Panc1 (cell line): ENCODE data around the gene SPEM1. TPM values are rescaled to one million over a fixed set of nuclear protein-coding genes. Genes with fewer than 3 reads are reported as not detected.

Experiments
- ATAC-seq: fragments of 200-7000 bp; cut with Tn5 transposase; 2 replicates; pipeline ENCODE4 v1.9.1; 2020; ENCODE audit warnings: mild to moderate bottlenecking, moderate library complexity
- BruUV-seq: library from RNA; stranded (reverse); fragments of 400-500 nt; replicated peaks from 2 replicates; lab custom pipeline; 2021; lab: Mats Ljungman, UMichigan
- CTCF ChIA-PET: fragments of 300-600 bp; sonication (Branson Sonifier 250); formaldehyde crosslinking; loops from one replicate; lab custom pipeline; 2022; ENCODE audit warnings: antibody characterized with exemption; lab: Charles Lee
- POLR2A ChIA-PET: fragments of 300-600 bp; sonication (Branson Sonifier 250); formaldehyde crosslinking; loops from one replicate; lab custom pipeline; 2022; ENCODE audit warnings: antibody characterized with exemption; lab: Charles Lee
- DNase-seq: peaks from one replicate; pipeline ENCODE4 v3.0.0-alpha.2; 2010; ENCODE audit warnings: low read depth, low spot score
- H3K27ac ChIP-seq: 2 replicates; pipeline ENCODE4 v1.5.1; 2011; ENCODE audit warnings: mild to moderate bottlenecking, low read length, inconsistent platforms
- H3K27me3 ChIP-seq: fragments of 200-500 bp; sonication (Bioruptor generic); 2 replicates; pipeline ENCODE4 v1.6.0; 2014; ENCODE audit warnings: low read length, inconsistent platforms; ENCODE audit not compliant: control insufficient read depth, insufficient read depth
- H3K36me3 ChIP-seq: fragments of 200-500 bp; sonication (Bioruptor generic); 2 replicates; pipeline ENCODE4 v1.5.1; 2014; ENCODE audit warnings: inconsistent platforms, mild to moderate bottlenecking, low read length, moderate library complexity; ENCODE audit not compliant: control insufficient read depth, insufficient read depth
- H3K4me1 ChIP-seq: 2 replicates; pipeline ENCODE4 v1.5.1; 2011; ENCODE audit warnings: inconsistent platforms, mild to moderate bottlenecking, low read length, moderate library complexity; ENCODE audit not compliant: control insufficient read depth, insufficient read depth
- H3K4me3 ChIP-seq, 2 experiments: 2 replicates each; pipeline ENCODE4 v1.5.1; 2011 to 2012; ENCODE audit warnings: low read depth in 2 of 2, low read length in 2 of 2, mild to moderate bottlenecking in 2 of 2, inconsistent platforms in 1 of 2, moderate library complexity in 1 of 2
- H3K9me3 ChIP-seq: fragments of 200-500 bp; sonication (Bioruptor generic); 2 replicates; pipeline ENCODE4 v1.5.1; 2014; ENCODE audit warnings: low read depth, mild to moderate bottlenecking, inconsistent platforms, low read length, moderate library complexity; ENCODE audit not compliant: control insufficient read depth, insufficient read depth
- POLR2AphosphoS5 ChIP-seq: IDR thresholded peaks from 2 replicates; pipeline ENCODE4 v1.6.1; 2012; ENCODE audit warnings: mild to moderate bottlenecking, low read depth, low read length, moderate library complexity
- SIN3A ChIP-seq: IDR thresholded peaks from 2 replicates; pipeline ENCODE4 v1.6.1; 2012; ENCODE audit warnings: low read depth, mild to moderate bottlenecking, low read length, moderate library complexity, borderline replicate concordance; ENCODE audit not compliant: insufficient read depth
- TCF7L2 ChIP-seq: IDR thresholded peaks from 2 replicates; pipeline ENCODE4 v1.6.1; 2011; ENCODE audit warnings: mild to moderate bottlenecking, low read depth, low read length, inconsistent platforms
- in situ Hi-C: cut with HindIII; loops from 2 replicates; pipeline ENCODE4 v1.10.0; 2016; ENCODE audit warnings: low sequenced_read_pairs, low pct_unique_long_range_greater_than_20kb
- intact Hi-C: fragments of 100-400 bp; cut with micrococcal nuclease; formaldehyde crosslinking; loops from one replicate; pipeline ENCODE4 v1.10.0; 2022; ENCODE audit not compliant: unreplicated experiment
- total RNA-seq: library from RNA; stranded (reverse); gene quantifications from one replicate; pipeline ENCODE4 v1.2.1, GENCODE V29; 2021; ENCODE audit not compliant: unreplicated experiment
- TF ChIP-seq, protein P1 (sequence below): fragments of 450-650 bp; IDR thresholded peaks from 2 replicates; pipeline ENCODE4 v1.5.1; 2017; ENCODE audit warnings: mild to moderate bottlenecking
- TF ChIP-seq, protein P2 (sequence below), 2 experiments: IDR thresholded peaks; 2 replicates each; pipeline ENCODE4 v1.6.1; 2011 to 2012; ENCODE audit warnings: low read depth in 2 of 2, control low read depth in 1 of 2, low read length in 1 of 2, mild to moderate bottlenecking in 1 of 2, moderate library complexity in 1 of 2; ENCODE audit not compliant: insufficient read depth in 1 of 2

SPEM1 gene
- total RNA-seq, 1 experiment from 2014 or later = not detected

DNA sequence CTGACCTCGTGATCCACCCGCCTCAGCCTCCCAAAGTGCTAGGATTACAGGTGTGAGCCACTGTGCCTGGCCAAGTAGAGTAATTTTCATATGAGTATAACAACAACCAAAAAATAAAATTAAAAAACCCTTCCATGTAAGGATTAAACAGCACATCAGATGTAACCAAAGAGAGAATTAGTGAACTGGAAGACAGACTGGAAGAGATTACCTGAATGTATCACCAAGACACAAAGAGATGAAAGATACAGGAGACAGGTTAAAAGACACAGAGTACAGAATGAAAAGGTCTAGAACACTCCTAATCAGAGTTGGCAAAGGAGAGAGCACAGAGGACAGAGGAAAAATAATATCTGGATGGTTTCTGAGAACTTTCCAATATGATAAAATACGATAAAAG lies 41.0 kb upstream of the SPEM1 start:
- no peak overlapping the region for H3K4me3 ChIP-seq
- no peak overlapping the region for H3K27ac ChIP-seq
- in situ Hi-C loops = no loop called here
- DNase-seq (no peak), ATAC-seq (no peak)
- no peaks in the 10 kb centered on the region for H3K27me3 ChIP-seq
- intact Hi-C loops = no loop called here
- CTCF ChIA-PET = no interaction called here
- H3K36me3 ChIP-seq = peaks cover 2% of the 10 kb centered on the region; the same call in 1 of the 2 replicates
- no peaks in the 10 kb centered on the region for H3K4me1 ChIP-seq
- BruUV-seq = no TSS peak
- TF ChIP-seq SIN3A (no peak), POLR2AphosphoS5 (no peak), TCF7L2 (no peak)
- TF ChIP-seq, protein P1, sequence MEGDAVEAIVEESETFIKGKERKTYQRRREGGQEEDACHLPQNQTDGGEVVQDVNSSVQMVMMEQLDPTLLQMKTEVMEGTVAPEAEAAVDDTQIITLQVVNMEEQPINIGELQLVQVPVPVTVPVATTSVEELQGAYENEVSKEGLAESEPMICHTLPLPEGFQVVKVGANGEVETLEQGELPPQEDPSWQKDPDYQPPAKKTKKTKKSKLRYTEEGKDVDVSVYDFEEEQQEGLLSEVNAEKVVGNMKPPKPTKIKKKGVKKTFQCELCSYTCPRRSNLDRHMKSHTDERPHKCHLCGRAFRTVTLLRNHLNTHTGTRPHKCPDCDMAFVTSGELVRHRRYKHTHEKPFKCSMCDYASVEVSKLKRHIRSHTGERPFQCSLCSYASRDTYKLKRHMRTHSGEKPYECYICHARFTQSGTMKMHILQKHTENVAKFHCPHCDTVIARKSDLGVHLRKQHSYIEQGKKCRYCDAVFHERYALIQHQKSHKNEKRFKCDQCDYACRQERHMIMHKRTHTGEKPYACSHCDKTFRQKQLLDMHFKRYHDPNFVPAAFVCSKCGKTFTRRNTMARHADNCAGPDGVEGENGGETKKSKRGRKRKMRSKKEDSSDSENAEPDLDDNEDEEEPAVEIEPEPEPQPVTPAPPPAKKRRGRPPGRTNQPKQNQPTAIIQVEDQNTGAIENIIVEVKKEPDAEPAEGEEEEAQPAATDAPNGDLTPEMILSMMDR = no peak
- TF ChIP-seq, protein P2, sequence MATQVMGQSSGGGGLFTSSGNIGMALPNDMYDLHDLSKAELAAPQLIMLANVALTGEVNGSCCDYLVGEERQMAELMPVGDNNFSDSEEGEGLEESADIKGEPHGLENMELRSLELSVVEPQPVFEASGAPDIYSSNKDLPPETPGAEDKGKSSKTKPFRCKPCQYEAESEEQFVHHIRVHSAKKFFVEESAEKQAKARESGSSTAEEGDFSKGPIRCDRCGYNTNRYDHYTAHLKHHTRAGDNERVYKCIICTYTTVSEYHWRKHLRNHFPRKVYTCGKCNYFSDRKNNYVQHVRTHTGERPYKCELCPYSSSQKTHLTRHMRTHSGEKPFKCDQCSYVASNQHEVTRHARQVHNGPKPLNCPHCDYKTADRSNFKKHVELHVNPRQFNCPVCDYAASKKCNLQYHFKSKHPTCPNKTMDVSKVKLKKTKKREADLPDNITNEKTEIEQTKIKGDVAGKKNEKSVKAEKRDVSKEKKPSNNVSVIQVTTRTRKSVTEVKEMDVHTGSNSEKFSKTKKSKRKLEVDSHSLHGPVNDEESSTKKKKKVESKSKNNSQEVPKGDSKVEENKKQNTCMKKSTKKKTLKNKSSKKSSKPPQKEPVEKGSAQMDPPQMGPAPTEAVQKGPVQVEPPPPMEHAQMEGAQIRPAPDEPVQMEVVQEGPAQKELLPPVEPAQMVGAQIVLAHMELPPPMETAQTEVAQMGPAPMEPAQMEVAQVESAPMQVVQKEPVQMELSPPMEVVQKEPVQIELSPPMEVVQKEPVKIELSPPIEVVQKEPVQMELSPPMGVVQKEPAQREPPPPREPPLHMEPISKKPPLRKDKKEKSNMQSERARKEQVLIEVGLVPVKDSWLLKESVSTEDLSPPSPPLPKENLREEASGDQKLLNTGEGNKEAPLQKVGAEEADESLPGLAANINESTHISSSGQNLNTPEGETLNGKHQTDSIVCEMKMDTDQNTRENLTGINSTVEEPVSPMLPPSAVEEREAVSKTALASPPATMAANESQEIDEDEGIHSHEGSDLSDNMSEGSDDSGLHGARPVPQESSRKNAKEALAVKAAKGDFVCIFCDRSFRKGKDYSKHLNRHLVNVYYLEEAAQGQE (IDR thresholded peaks at IDR 0.05; ENCODE audit: insufficient read depth in 1 of 2, low read depth in 2 of 2, low read length in 1 of 2) = no peak
- POLR2A ChIA-PET = no interaction called here
- H3K9me3 ChIP-seq = peaks cover 3% of the 10 kb centered on the region; the same call in 1 of the 2 replicates

DNA sequence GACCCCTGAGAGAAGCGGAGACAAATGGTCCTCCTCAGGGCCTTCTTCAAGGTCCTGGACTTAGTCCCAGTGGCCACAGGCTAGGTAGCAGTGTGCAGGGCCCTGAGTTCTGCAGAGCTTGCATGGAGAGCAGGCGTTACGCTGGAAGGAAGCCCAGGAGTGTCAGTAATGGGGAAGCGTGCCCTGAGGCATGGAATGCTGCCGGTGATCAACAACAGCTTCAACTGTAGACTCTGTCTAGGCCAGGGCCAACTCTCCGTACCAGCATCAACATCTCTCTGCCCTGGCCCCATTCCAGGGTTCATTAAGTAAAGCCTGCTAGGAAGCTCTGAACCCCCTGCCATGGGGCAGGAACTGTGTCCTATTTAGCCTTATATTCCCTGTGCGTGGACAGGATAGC lies 39.8 kb upstream of the SPEM1 start:
- no peaks in the 10 kb centered on the region for H3K27me3 ChIP-seq
- H3K9me3 ChIP-seq = peaks cover 3% of the 10 kb centered on the region; the same call in 1 of the 2 replicates
- peaks cover 2% of the 10 kb centered on the region; the same call in 1 of the 2 replicates for H3K36me3 ChIP-seq
- intact Hi-C loops = no loop called here
- H3K4me1 ChIP-seq = no peaks in the 10 kb centered on the region
- ATAC-seq = 0 out of 2 replicates have a peak, but pooled peaks have one; percentile 28
- no TSS peak for BruUV-seq
- H3K27ac ChIP-seq = peak overlapping the region; percentile 68
- ChIA-PET POLR2A (no interaction called here), CTCF (no interaction called here)
- TF ChIP-seq, protein P1 = no peak
- TF ChIP-seq SIN3A = no peak
- no peak for TF ChIP-seq TCF7L2
- TF ChIP-seq, protein P2 (IDR thresholded peaks at IDR 0.05; ENCODE audit: insufficient read depth in 1 of 2, low read depth in 2 of 2, low read length in 1 of 2) = no peak
- TF ChIP-seq POLR2AphosphoS5 = no peak
- peak overlapping the region; percentile 51 to 63 for H3K4me3 ChIP-seq
- no peak for DNase-seq
- in situ Hi-C loops = no loop called here
